ENCODE data around the gene CHST9. TPM values are rescaled to one million over a fixed set of nuclear protein-coding genes. Genes with fewer than 3 reads are reported as not detected.

Gene CHST9
- total RNA-seq, 4 donors from 2014 or later = 0.21 to 0.98 (median 0.26) TPM

DNA sequence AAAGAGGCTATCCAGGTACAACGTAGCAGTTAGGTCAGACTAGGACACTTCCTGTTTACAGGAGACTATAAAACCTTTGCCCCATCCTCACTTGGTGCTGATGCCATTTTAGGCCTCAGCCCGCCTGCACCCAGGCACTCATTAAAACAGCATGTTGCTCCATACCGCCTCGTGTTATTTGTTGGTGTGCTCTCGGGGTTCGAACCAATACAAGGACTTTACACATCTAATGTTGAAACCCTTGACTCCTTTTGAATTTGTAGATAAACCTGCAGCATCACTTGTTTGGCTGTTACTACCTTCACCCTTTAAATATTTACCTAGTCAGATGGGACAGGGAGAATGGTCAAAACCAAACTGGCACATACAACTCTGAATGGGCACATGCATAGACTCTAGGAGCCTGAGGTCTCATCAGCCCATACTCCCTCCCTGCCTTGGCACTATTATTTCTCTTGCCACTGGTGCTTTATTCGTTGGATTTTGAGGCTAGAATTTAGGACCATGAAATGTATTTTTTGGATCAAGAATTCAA is 40.9 kb upstream of the CHST9 start:
- no peak for DNase-seq (ENCODE audit: low spot score in 2 of 2)
- Histone ChIP-seq H3K36me3 (no peaks in the 10 kb centered on the region), H3K27ac (peak overlapping the region in 2 of 4 donors; percentile 60 to 67), H3K4me3 (no peak overlapping the region), H3K9me3 (no peaks in the 10 kb centered on the region), H3K4me1 (peaks cover 0 to 6% (median 0%) of the 10 kb centered on the region in 4 donors), H3K27me3 (no peaks in the 10 kb centered on the region)
- 85% methylated on average over 7 of the region's 7 CpGs for WGBS, 2 donors
- TF ChIP-seq EP300 (IDR thresholded peaks at IDR 0.05) (no peak), POLR2A (IDR thresholded peaks at IDR 0.05) (no peak)
- TF ChIP-seq, protein P1, sequence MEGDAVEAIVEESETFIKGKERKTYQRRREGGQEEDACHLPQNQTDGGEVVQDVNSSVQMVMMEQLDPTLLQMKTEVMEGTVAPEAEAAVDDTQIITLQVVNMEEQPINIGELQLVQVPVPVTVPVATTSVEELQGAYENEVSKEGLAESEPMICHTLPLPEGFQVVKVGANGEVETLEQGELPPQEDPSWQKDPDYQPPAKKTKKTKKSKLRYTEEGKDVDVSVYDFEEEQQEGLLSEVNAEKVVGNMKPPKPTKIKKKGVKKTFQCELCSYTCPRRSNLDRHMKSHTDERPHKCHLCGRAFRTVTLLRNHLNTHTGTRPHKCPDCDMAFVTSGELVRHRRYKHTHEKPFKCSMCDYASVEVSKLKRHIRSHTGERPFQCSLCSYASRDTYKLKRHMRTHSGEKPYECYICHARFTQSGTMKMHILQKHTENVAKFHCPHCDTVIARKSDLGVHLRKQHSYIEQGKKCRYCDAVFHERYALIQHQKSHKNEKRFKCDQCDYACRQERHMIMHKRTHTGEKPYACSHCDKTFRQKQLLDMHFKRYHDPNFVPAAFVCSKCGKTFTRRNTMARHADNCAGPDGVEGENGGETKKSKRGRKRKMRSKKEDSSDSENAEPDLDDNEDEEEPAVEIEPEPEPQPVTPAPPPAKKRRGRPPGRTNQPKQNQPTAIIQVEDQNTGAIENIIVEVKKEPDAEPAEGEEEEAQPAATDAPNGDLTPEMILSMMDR (IDR thresholded peaks at IDR 0.05) = no peak

DNA sequence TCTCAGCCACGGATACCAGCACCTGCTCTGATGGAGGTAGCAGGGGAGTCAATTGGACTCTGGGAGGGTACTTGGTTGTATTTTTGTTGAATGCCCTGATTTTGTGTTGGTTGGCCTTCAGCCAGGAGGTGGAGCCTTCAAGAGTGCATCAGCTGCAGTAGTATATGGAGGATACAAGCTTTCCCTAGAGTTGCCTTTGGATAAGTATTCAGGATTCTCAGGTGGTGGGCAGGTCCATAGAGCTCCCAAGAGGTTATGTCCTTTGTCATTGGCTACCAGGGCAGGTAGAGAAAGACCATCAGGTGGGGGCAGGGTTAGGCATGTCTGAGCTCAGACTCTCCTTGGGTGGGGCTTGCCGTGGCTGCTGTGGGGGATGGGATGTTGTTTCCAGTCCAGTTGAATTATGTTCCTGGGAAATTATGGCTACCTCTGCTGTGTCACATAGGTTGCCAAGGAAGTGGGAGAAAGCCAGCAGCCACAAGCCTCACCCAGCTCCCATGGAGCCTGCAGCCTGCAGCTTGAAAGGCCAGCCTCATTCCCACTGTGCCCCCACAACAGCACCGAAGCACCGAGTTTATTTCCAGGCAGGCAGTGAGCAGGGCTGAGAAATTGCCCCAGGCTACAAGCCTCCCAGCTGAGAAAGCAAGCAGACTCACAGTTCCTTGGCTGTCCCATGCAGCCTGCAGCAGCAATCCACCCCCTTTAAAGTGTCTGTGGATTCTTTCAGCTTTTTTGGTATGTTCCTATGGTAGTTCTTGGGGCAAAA is 38.6 kb upstream of the CHST9 start:
- 26 to 44% methylated on average over 4 of the region's 4 CpGs for WGBS, 2 donors
- no peaks in the 10 kb centered on the region for H3K9me3 ChIP-seq
- no peak overlapping the region for H3K27ac ChIP-seq
- peaks cover 0 to 6% (median 0%) of the 10 kb centered on the region in 4 donors for H3K4me1 ChIP-seq
- no peak overlapping the region for H3K4me3 ChIP-seq
- DNase-seq (ENCODE audit: low spot score in 2 of 2) = no peak
- TF ChIP-seq, protein P1 (IDR thresholded peaks at IDR 0.05) = no peak
- TF ChIP-seq EP300 (IDR thresholded peaks at IDR 0.05) = no peak
- TF ChIP-seq POLR2A (IDR thresholded peaks at IDR 0.05) = no peak
- no peaks in the 10 kb centered on the region for H3K36me3 ChIP-seq
- no peaks in the 10 kb centered on the region for H3K27me3 ChIP-seq

DNA sequence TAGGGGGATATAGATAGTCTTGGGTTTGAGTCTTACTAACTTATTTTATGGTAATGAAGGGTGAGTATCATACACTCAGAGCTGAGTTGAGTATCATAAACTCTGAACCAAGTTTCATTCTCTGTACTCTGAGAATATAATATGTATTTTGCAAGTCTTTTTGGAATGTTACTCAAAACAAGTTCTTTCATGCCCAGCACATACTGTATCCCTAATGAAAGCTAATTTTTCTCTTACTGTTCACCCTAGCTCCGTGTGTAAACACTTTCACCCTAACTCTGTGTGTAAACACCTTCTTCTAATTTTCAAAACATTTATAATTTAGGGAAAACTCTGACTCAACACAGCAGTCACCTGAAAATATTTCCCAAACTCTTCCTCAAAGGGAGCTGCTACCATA is 29.7 kb upstream of the CHST9 start:
- TF ChIP-seq EP300 (IDR thresholded peaks at IDR 0.05) (no peak), POLR2A (IDR thresholded peaks at IDR 0.05) (no peak)
- TF ChIP-seq, protein P1 (IDR thresholded peaks at IDR 0.05) = no peak
- no peak overlapping the region for H3K27ac ChIP-seq
- H3K4me3 ChIP-seq = no peak overlapping the region
- 61 to 74% methylated on average over 1 of the region's 1 CpG for WGBS, 2 donors
- H3K4me1 ChIP-seq = no peaks in the 10 kb centered on the region
- no peaks in the 10 kb centered on the region for H3K9me3 ChIP-seq
- DNase-seq (ENCODE audit: low spot score in 2 of 2) = no peak
- H3K36me3 ChIP-seq = no peaks in the 10 kb centered on the region
- H3K27me3 ChIP-seq = no peaks in the 10 kb centered on the region

DNA sequence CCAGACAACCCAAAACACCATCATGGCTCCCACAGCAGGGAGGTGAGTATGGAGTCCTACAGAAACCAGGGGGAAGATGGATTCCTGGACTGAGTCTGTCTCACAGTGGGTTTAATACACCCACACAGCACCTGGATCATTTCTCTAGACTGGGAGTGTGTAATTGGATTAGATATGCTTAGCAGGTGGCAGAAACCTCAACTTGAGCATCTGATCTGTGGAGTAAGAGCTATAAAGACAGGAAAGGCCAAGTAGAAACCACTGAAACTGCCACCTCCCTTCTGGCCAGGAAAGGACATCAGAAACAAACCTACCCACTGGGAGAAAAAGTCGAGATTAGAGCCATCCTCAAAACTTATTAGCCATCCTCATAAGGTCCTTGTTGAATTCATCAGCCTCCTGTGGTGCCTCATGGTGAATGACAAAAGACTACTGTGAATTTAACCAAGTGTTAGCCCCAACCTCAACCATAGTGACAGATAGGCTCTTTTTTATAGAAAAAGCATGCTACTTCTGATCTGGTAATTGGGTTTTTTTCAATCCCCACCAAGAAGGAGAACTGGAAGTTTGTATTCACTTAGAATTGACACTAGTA is 28.1 kb upstream of the CHST9 start:
- 59 to 75% methylated on average over 1 of the region's 1 CpG for WGBS, 2 donors

More for the DNA sequence above, 28.1 kb upstream of the CHST9 start:
- no peak overlapping the region for H3K4me3 ChIP-seq
- no peak for DNase-seq (ENCODE audit: low spot score in 2 of 2)
- no peaks in the 10 kb centered on the region for H3K9me3 ChIP-seq
- H3K27me3 ChIP-seq = no peaks in the 10 kb centered on the region
- H3K4me1 ChIP-seq = no peaks in the 10 kb centered on the region
- H3K36me3 ChIP-seq = no peaks in the 10 kb centered on the region
- no peak overlapping the region for H3K27ac ChIP-seq
- TF ChIP-seq POLR2A (IDR thresholded peaks at IDR 0.05) (no peak), EP300 (IDR thresholded peaks at IDR 0.05) (no peak)
- TF ChIP-seq, protein P1 (IDR thresholded peaks at IDR 0.05) = no peak
